Stimulated activated naive CD8-positive, alpha-beta T cell treated with anti-CD3 and anti-CD28 coated beads, Interleukin-15, Interleukin-2, amounts not matched to agents 100 ng/mL and 50 ng/mL, for 24 hours (primary cell): Measurements from ENCODE around the gene YIF1B.

Experiments
- H3K27ac Mint-ChIP-seq: one replicate; pipeline ENCODE4 v1.8.0; 2021; ENCODE audit warnings: mild to moderate bottlenecking, mixed read lengths
- H3K27me3 Mint-ChIP-seq: one replicate; pipeline ENCODE4 v1.8.0; 2021; ENCODE audit warnings: mixed read lengths
- H3K36me3 Mint-ChIP-seq: one replicate; pipeline ENCODE4 v1.8.0; 2021; ENCODE audit warnings: low read depth, mixed read lengths
- H3K4me1 Mint-ChIP-seq: one replicate; pipeline ENCODE4 v1.8.0; 2021; ENCODE audit warnings: low read depth, mixed read lengths
- H3K4me3 Mint-ChIP-seq: one replicate; pipeline ENCODE4 v1.8.0; 2021; ENCODE audit warnings: mild to moderate bottlenecking, mixed read lengths
- H3K9me3 Mint-ChIP-seq: one replicate; pipeline ENCODE4 v1.8.0; 2021; ENCODE audit warnings: mixed read lengths

YIF1B gene

GRCh38 chr19:38318660-38319059, 2.9 kb upstream of the YIF1B start:
- Mint-ChIP-seq H3K4me1 (peaks cover 59% of the 10 kb centered on the region), H3K36me3 (peaks cover 4% of the 10 kb centered on the region), H3K27ac (no peak overlapping the region), H3K4me3 (peak overlapping the region; percentile 82), H3K9me3 (no peaks in the 10 kb centered on the region), H3K27me3 (no peaks in the 10 kb centered on the region)

GRCh38 chr19:38317104-38317612, 1.4 kb upstream of the YIF1B start:
- Mint-ChIP-seq H3K4me1 (peaks cover 65% of the 10 kb centered on the region), H3K27me3 (no peaks in the 10 kb centered on the region), H3K36me3 (peaks cover 3% of the 10 kb centered on the region), H3K27ac (peak overlapping the region; percentile 84), H3K4me3 (peak overlapping the region; percentile 96), H3K9me3 (no peaks in the 10 kb centered on the region)

- H3K27me3 Mint-ChIP-seq, result no peaks in the 10 kb centered on the region
- peaks cover 59% of the 10 kb centered on the region for H3K4me1 Mint-ChIP-seq
- H3K36me3 Mint-ChIP-seq, result no peaks in the 10 kb centered on the region
- H3K9me3 Mint-ChIP-seq, result no peaks in the 10 kb centered on the region
- H3K27ac Mint-ChIP-seq, result peak overlapping the region; percentile 84
- peak overlapping the region; percentile 96 for H3K4me3 Mint-ChIP-seq
Observed at GRCh38 chr19:38316477-38317067, 825 bp upstream of the YIF1B start.

GRCh38 chr19:38310986-38311385, 4.8 kb downstream of the YIF1B start:
- Mint-ChIP-seq H3K36me3 (peaks cover 14% of the 10 kb centered on the region), H3K4me3 (no peak overlapping the region), H3K4me1 (peaks cover 19% of the 10 kb centered on the region), H3K27ac (no peak overlapping the region), H3K9me3 (no peaks in the 10 kb centered on the region), H3K27me3 (no peaks in the 10 kb centered on the region)

GRCh38 chr19:38310279-38310670, 5.5 kb downstream of the YIF1B start:
- Mint-ChIP-seq H3K36me3 (peaks cover 14% of the 10 kb centered on the region), H3K9me3 (no peaks in the 10 kb centered on the region), H3K27me3 (no peaks in the 10 kb centered on the region), H3K4me3 (no peak overlapping the region), H3K27ac (no peak overlapping the region), H3K4me1 (peaks cover 18% of the 10 kb centered on the region)

- Mint-ChIP-seq H3K9me3 (no peaks in the 10 kb centered on the region), H3K27ac (no peak overlapping the region), H3K4me1 (peaks cover 13% of the 10 kb centered on the region), H3K4me3 (no peak overlapping the region), H3K27me3 (no peaks in the 10 kb centered on the region), H3K36me3 (peaks cover 14% of the 10 kb centered on the region)
Observed at GRCh38 chr19:38309615-38310278, 6.0 kb downstream of the YIF1B start.

GRCh38 chr19:38308926-38309614, 6.7 kb downstream of the YIF1B start:
- Mint-ChIP-seq H3K27me3 (no peaks in the 10 kb centered on the region), H3K4me3 (no peak overlapping the region), H3K9me3 (no peaks in the 10 kb centered on the region), H3K4me1 (peaks cover 11% of the 10 kb centered on the region), H3K36me3 (peaks cover 14% of the 10 kb centered on the region), H3K27ac (no peak overlapping the region)

GRCh38 chr19:38308006-38308766, 7.6 kb downstream of the YIF1B start:
- no peaks in the 10 kb centered on the region for H3K27me3 Mint-ChIP-seq
- peaks cover 4% of the 10 kb centered on the region for H3K4me1 Mint-ChIP-seq
- H3K4me3 Mint-ChIP-seq, result no peak overlapping the region
- H3K27ac Mint-ChIP-seq, result no peak overlapping the region
- peaks cover 14% of the 10 kb centered on the region for H3K36me3 Mint-ChIP-seq
- H3K9me3 Mint-ChIP-seq, result no peaks in the 10 kb centered on the region

GRCh38 chr19:38307597-38307996, 8.2 kb downstream of the YIF1B start:
- Mint-ChIP-seq H3K27ac (no peak overlapping the region), H3K9me3 (no peaks in the 10 kb centered on the region)

GRCh38 chr19:38307076-38307475, 8.7 kb downstream of the YIF1B start:
- no peak overlapping the region for H3K4me3 Mint-ChIP-seq
- no peaks in the 10 kb centered on the region for H3K27me3 Mint-ChIP-seq
- H3K27ac Mint-ChIP-seq, result no peak overlapping the region
- H3K4me1 Mint-ChIP-seq, result no peaks in the 10 kb centered on the region
- no peaks in the 10 kb centered on the region for H3K9me3 Mint-ChIP-seq
- peaks cover 14% of the 10 kb centered on the region for H3K36me3 Mint-ChIP-seq

More at GRCh38 chr19:38307597-38307996, 8.2 kb downstream of the YIF1B start:
- peaks cover 14% of the 10 kb centered on the region for H3K36me3 Mint-ChIP-seq
- H3K27me3 Mint-ChIP-seq, result no peaks in the 10 kb centered on the region
- no peak overlapping the region for H3K4me3 Mint-ChIP-seq
- peaks cover 2% of the 10 kb centered on the region for H3K4me1 Mint-ChIP-seq

- no peak overlapping the region for H3K4me3 Mint-ChIP-seq
- no peaks in the 10 kb centered on the region for H3K4me1 Mint-ChIP-seq
- no peak overlapping the region for H3K27ac Mint-ChIP-seq
- H3K36me3 Mint-ChIP-seq, result peaks cover 14% of the 10 kb centered on the region
- H3K27me3 Mint-ChIP-seq, result no peaks in the 10 kb centered on the region
- no peaks in the 10 kb centered on the region for H3K9me3 Mint-ChIP-seq
Observed at GRCh38 chr19:38306236-38306635, 9.5 kb downstream of the YIF1B start.

- Mint-ChIP-seq H3K27ac (no peak overlapping the region), H3K9me3 (no peaks in the 10 kb centered on the region), H3K27me3 (no peaks in the 10 kb centered on the region), H3K36me3 (peaks cover 7% of the 10 kb centered on the region), H3K4me1 (no peaks in the 10 kb centered on the region), H3K4me3 (no peak overlapping the region)
Observed at GRCh38 chr19:38304866-38305429, 10.8 kb downstream of the YIF1B start.

- Mint-ChIP-seq H3K27me3 (no peaks in the 10 kb centered on the region), H3K36me3 (peaks cover 7% of the 10 kb centered on the region), H3K27ac (no peak overlapping the region), H3K9me3 (no peaks in the 10 kb centered on the region), H3K4me3 (no peak overlapping the region), H3K4me1 (no peaks in the 10 kb centered on the region)
Observed at GRCh38 chr19:38304352-38304865, 11.3 kb downstream of the YIF1B start.

GRCh38 chr19:38303517-38304351, 12.0 kb downstream of the YIF1B start, which contains the start of gene C19orf33:
Gene C19orf33 (plus strand): TSS chr19:38304251. CDS start chr19:38304262, 11 bp downstream.
- peaks cover 7% of the 10 kb centered on the region for H3K36me3 Mint-ChIP-seq
- H3K27ac Mint-ChIP-seq, result no peak within 1 kb of the TSS
- no peaks in the 10 kb centered on the region for H3K4me1 Mint-ChIP-seq
- H3K27me3 Mint-ChIP-seq, result no peaks in the 10 kb centered on the region
- H3K4me3 Mint-ChIP-seq, result no peak within 1 kb of the TSS
- H3K9me3 Mint-ChIP-seq, result no peaks in the 10 kb centered on the region
